ENCODE results near the gene CDC42BPG. TPM values are rescaled to one million over a fixed set of nuclear protein-coding genes. Genes with fewer than 3 reads are reported as not detected.
"Not testable (repeated sequence)": the region's sequence is repeated elsewhere in the genome, so short reads cannot be mapped to it uniquely, and the experiment has no call there.

The CDC42BPG gene
- total RNA-seq, 1 experiment from 2014 or later: 0.06 TPM

GRCh38 chr11:64836448-64837072 lies 7.9 kb downstream of the CDC42BPG start:
- no peak for DNase-seq (ENCODE audit: low read depth)

- DNase-seq (ENCODE audit: low read depth): no peak
Observed at GRCh38 chr11:64835616-64836447, 8.6 kb downstream of the CDC42BPG start.

- DNase-seq (ENCODE audit: low read depth): peak; percentile 91
Observed at GRCh38 chr11:64834723-64835615, 9.5 kb downstream of the CDC42BPG start.

GRCh38 chr11:64834031-64834722 lies 10.3 kb downstream of the CDC42BPG start:
- no peak for DNase-seq (ENCODE audit: low read depth)

- DNase-seq (ENCODE audit: low read depth): no peak
Observed at GRCh38 chr11:64833509-64833908, 10.9 kb downstream of the CDC42BPG start.

GRCh38 chr11:64833198-64833502 lies 11.3 kb downstream of the CDC42BPG start:
- DNase-seq (ENCODE audit: low read depth): no peak

- DNase-seq (ENCODE audit: low read depth): no peak
Observed at GRCh38 chr11:64832467-64833197, 11.8 kb downstream of the CDC42BPG start.

- DNase-seq (ENCODE audit: low read depth): no peak
Observed at GRCh38 chr11:64831411-64831891, 13.0 kb downstream of the CDC42BPG start.

GRCh38 chr11:64829536-64830251 lies 14.8 kb downstream of the CDC42BPG start:
- DNase-seq (ENCODE audit: low read depth): no peak

GRCh38 chr11:64827451-64827839 lies 17.0 kb downstream of the CDC42BPG start:
- no peak for DNase-seq (ENCODE audit: low read depth)

- no peak for DNase-seq (ENCODE audit: low read depth)
Observed at GRCh38 chr11:64826578-64827450, 17.6 kb downstream of the CDC42BPG start.

- no peak for DNase-seq (ENCODE audit: low read depth)
Observed at GRCh38 chr11:64826062-64826461, 18.4 kb downstream of the CDC42BPG start.

GRCh38 chr11:64823568-64824119 lies 20.8 kb downstream of the CDC42BPG start:
- DNase-seq (ENCODE audit: low read depth): no peak

GRCh38 chr11:64817476-64817875 lies 27.0 kb downstream of the CDC42BPG start:
- DNase-seq (ENCODE audit: low read depth): no peak

GRCh38 chr11:64815433-64815832 lies 29.0 kb downstream of the CDC42BPG start:
- DNase-seq (ENCODE audit: low read depth): not testable (repeated sequence)

GRCh38 chr11:64814712-64815187 lies 29.7 kb downstream of the CDC42BPG start:
- DNase-seq (ENCODE audit: low read depth): no peak

GRCh38 chr11:64813826-64814225 lies 30.6 kb downstream of the CDC42BPG start:
- DNase-seq (ENCODE audit: low read depth): no peak

GRCh38 chr11:64810891-64811272 lies 33.6 kb downstream of the CDC42BPG start:
- DNase-seq (ENCODE audit: low read depth): no peak

Data from Daoy (cell line).